AG08396 (cell line): ENCODE measurements around the gene RWDD4.

ENCODE experiments used
- DNase-seq: peaks from one replicate; pipeline ENCODE4 v3.0.0; 2012; ENCODE audit warnings: low spot score, mixed read lengths

The RWDD4 gene

DNA sequence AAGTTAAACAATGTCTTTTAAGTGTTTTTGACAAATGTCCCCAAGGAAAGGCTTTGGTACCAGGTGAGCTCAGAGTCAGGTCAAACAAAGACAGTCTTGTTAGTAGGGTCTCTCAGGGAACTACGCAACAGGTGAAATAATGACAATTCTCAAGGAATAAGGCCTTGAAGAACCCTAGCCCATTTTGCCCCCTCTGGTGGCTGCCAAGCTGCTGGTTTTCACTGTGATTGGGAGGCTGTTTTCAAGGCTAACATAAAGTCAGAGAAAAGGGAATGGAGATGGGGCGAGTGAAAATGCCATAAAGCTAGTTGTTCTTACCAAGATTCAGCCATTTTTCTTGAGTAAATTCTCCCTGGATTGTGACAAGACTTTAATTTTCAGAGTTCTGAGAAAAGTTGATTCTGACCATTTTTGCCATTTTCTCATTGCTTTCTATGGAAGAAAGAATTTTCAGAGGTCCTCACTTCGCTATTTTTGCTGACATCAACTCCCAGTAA lies 58.7 kb downstream of the RWDD4 start:
- DNase-seq: no peak

- DNase-seq: no peak
These were observed 59.3 kb downstream of the RWDD4 start for GRCh38 chr4:183599690-183600089.

DNA sequence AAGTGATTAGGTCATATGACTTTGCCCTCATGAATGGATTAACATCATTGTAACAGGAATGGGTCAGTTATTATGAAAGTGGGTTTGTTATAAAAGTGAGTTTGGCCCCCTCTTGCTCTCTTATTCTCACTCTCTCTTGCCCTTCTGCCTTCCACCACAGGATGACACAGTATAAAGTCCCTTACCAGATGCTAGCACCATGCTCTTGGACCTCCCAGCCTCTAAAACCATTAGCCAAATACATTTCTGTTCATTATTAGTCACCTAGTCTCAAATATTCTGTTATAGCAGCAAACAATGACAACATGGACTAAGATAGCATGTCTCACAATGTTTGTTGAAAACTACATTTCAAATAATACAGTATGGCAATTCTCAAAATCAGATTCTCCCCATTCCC lies 59.7 kb downstream of the RWDD4 start:
- DNase-seq: no peak

GRCh38 chr4:183596067-183596757 lies 62.8 kb downstream of the RWDD4 start:
- DNase-seq: no peak

GRCh38 chr4:183594823-183595222 lies 64.2 kb downstream of the RWDD4 start:
- no peak for DNase-seq

DNA sequence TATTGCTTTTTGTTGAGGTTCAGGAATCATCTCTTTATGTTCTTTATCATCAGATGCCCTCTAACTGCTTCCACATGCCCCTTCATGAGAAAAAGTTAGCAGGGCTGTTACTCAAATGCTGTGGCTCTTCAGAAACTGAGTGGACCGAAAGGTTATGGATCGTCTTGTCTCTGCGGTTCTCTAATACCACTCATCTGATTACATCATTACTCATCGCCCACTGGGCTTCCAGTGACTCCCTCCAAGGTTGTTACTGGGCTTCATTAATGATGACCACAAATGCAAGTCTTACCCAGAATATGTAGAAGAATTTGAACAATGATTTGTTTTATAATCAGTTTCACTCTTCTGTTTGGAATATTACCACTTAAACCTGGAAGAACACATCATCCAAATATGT lies 67.7 kb downstream of the RWDD4 start:
- no peak for DNase-seq
